ENCODE measurements around the gene CNTNAP1. TPM values are rescaled to one million over a fixed set of nuclear protein-coding genes. Genes with fewer than 3 reads are reported as not detected.

Gene CNTNAP1
- total and polyA plus RNA-seq, 9 of the 15 experiments (the other 6 are each of a cell fraction or from before 2014, with no cell fraction given), result 0.10 to 1.8 (median 0.62) TPM

DNA sequence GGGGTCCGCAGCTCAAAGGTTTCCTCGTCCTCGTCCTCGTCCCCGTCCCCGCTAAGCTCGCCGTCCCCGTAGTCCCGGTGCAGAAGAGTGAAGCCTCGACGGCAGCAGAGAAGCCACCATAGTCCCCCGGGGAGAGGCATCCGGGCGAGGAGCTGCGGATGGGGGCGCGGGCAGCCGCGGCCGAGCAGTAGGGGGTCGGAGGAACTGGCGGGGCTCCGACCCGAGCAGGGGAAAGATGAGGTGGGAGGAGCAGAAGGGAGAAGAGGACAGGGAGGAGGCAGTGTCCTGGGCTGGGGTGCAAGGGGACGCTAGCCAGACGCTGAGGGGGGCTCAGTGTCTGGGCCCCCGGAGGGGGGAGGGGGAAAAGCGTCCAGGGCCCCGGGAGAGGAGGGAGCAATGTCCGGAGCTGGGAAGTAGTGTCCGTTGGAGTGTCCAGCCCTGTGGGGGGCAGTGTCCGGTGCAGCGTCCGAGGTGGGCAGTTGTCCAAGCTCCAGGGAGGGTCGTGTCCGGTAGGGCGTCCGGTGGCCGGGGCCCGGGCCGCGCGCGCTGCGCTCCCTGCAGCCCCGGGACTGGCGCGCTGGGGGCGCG lies 5.8 kb upstream of the CNTNAP1 start, which contains the start of gene PLEKHH3 (continued):
- TF ChIP-seq, protein P1, sequence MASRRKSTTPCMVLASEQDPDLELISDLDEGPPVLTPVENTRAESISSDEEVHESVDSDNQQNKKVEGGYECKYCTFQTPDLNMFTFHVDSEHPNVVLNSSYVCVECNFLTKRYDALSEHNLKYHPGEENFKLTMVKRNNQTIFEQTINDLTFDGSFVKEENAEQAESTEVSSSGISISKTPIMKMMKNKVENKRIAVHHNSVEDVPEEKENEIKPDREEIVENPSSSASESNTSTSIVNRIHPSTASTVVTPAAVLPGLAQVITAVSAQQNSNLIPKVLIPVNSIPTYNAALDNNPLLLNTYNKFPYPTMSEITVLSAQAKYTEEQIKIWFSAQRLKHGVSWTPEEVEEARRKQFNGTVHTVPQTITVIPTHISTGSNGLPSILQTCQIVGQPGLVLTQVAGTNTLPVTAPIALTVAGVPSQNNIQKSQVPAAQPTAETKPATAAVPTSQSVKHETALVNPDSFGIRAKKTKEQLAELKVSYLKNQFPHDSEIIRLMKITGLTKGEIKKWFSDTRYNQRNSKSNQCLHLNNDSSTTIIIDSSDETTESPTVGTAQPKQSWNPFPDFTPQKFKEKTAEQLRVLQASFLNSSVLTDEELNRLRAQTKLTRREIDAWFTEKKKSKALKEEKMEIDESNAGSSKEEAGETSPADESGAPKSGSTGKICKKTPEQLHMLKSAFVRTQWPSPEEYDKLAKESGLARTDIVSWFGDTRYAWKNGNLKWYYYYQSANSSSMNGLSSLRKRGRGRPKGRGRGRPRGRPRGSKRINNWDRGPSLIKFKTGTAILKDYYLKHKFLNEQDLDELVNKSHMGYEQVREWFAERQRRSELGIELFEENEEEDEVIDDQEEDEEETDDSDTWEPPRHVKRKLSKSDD (conservative IDR thresholded peaks at IDR 0.05; ENCODE audit: low read length), result no peak
- TF ChIP-seq ARHGAP35 (IDR thresholded peaks at IDR 0.05; ENCODE audit: partially characterized antibody), result no peak
- peak; percentile 50; the same call in 1 of the 2 replicates for TF ChIP-seq CXXC5 (CRISPR knock-in tag; IDR thresholded peaks at IDR 0.05)
- TF ChIP-seq KAT7 (CRISPR knock-in tag; IDR thresholded peaks at IDR 0.05; ENCODE audit: borderline replicate concordance), result 0 out of 2 replicates have a peak, but pooled peaks have one; percentile 57
- TF ChIP-seq DPF2 (IDR thresholded peaks at IDR 0.05), result peak; percentile 44; the same call in 1 of the 2 replicates
- no peak for TF ChIP-seq TCF7L2 (IDR thresholded peaks at IDR 0.05; ENCODE audit: low read depth, low read length)
- TF ChIP-seq, protein P2, sequence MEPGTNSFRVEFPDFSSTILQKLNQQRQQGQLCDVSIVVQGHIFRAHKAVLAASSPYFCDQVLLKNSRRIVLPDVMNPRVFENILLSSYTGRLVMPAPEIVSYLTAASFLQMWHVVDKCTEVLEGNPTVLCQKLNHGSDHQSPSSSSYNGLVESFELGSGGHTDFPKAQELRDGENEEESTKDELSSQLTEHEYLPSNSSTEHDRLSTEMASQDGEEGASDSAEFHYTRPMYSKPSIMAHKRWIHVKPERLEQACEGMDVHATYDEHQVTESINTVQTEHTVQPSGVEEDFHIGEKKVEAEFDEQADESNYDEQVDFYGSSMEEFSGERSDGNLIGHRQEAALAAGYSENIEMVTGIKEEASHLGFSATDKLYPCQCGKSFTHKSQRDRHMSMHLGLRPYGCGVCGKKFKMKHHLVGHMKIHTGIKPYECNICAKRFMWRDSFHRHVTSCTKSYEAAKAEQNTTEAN (CRISPR knock-in tag; IDR thresholded peaks at IDR 0.05), result no peak
- TF ChIP-seq SRSF3 (IDR thresholded peaks at IDR 0.05; ENCODE audit: insufficient read depth, low read length), result 0 out of 2 replicates have a peak, but pooled peaks have one; percentile 32
- no peak for TF ChIP-seq CEBPZ (IDR thresholded peaks at IDR 0.05; ENCODE audit: borderline replicate concordance, low read depth, low read length)
- no peak for TF ChIP-seq HINFP (tag; conservative IDR thresholded peaks at IDR 0.05; ENCODE audit: low read depth)
- TF ChIP-seq CBX3 (IDR thresholded peaks at IDR 0.05; ENCODE audit: borderline replicate concordance in 1 of 2, low read length in 2 of 2), result no peak
- no peak for TF ChIP-seq ZNF347 (CRISPR knock-in tag; IDR thresholded peaks at IDR 0.05; ENCODE audit: low read depth)
- peak; percentile 46 for TF ChIP-seq BRD9 (IDR thresholded peaks at IDR 0.05; ENCODE audit: low read depth, partially characterized antibody)
- peak; percentile 66; the same call in 1 of the 2 replicates for TF ChIP-seq NKRF (IDR thresholded peaks at IDR 0.05; ENCODE audit: borderline replicate concordance)
- no peak for TF ChIP-seq ADNP (tag; IDR thresholded peaks at IDR 0.05)

Data from K562 (cell line).